ENCODE measurements around the gene KCP.

Gene KCP

GRCh38 chr7:128865996-128866877 lies 44.3 kb downstream of the KCP start:
- DNase-seq = no peak
- in situ Hi-C loops (cut with MboI; ENCODE audit: low pct_unique_long_range_greater_than_20kb, low sequenced_read_pairs) = no loop called here

GRCh38 chr7:128865303-128865702 lies 45.2 kb downstream of the KCP start:
- in situ Hi-C loops (cut with MboI; ENCODE audit: low pct_unique_long_range_greater_than_20kb, low sequenced_read_pairs) = no loop called here
- no peak for DNase-seq

GRCh38 chr7:128863433-128863989 lies 47.0 kb downstream of the KCP start:
- in situ Hi-C loops (cut with MboI; ENCODE audit: low pct_unique_long_range_greater_than_20kb, low sequenced_read_pairs) = no loop called here
- peak; percentile 69 for DNase-seq

GRCh38 chr7:128862571-128863432 lies 47.7 kb downstream of the KCP start, which contains the start of gene ATP6V1F:
ATP6V1F (plus strand) TSS chr7:128862856; CDS start chr7:128862905, 49 bp downstream.
- in situ Hi-C loops (cut with MboI; ENCODE audit: low pct_unique_long_range_greater_than_20kb, low sequenced_read_pairs) = no loop called here
- DNase-seq = peak; percentile 98

GRCh38 chr7:128861957-128862570 lies 48.4 kb downstream of the KCP start:
- in situ Hi-C loops (cut with MboI; ENCODE audit: low pct_unique_long_range_greater_than_20kb, low sequenced_read_pairs) = no loop called here
- DNase-seq = no peak

- DNase-seq = peak; percentile 49
- in situ Hi-C loops (cut with MboI; ENCODE audit: low pct_unique_long_range_greater_than_20kb, low sequenced_read_pairs) = no loop called here
These were observed 50.1 kb downstream of the KCP start for GRCh38 chr7:128860158-128861073.

- DNase-seq = no peak
These were observed 51.0 kb downstream of the KCP start for GRCh38 chr7:128859232-128860157.

GRCh38 chr7:128858380-128859231 lies 51.9 kb downstream of the KCP start:
- no peak for DNase-seq
- in situ Hi-C loops (cut with MboI; ENCODE audit: low pct_unique_long_range_greater_than_20kb, low sequenced_read_pairs) = no loop called here

More at GRCh38 chr7:128859232-128860157, 51.0 kb downstream of the KCP start:
- in situ Hi-C loops (cut with MboI; ENCODE audit: low pct_unique_long_range_greater_than_20kb, low sequenced_read_pairs) = no loop called here

GRCh38 chr7:128856001-128856718 lies 54.3 kb downstream of the KCP start:
- no peak for DNase-seq
- in situ Hi-C loops (cut with MboI; ENCODE audit: low pct_unique_long_range_greater_than_20kb, low sequenced_read_pairs) = no loop called here

GRCh38 chr7:128855559-128855958 lies 55.0 kb downstream of the KCP start:
- in situ Hi-C loops (cut with MboI; ENCODE audit: low pct_unique_long_range_greater_than_20kb, low sequenced_read_pairs) = no loop called here
- DNase-seq = no peak

GRCh38 chr7:128854396-128854795 lies 56.1 kb downstream of the KCP start:
- in situ Hi-C loops (cut with MboI; ENCODE audit: low pct_unique_long_range_greater_than_20kb, low sequenced_read_pairs) = no loop called here
- no peak for DNase-seq

GRCh38 chr7:128853799-128854198 lies 56.7 kb downstream of the KCP start:
- no peak for DNase-seq
- in situ Hi-C loops (cut with MboI; ENCODE audit: low pct_unique_long_range_greater_than_20kb, low sequenced_read_pairs) = no loop called here

- in situ Hi-C loops (cut with MboI; ENCODE audit: low pct_unique_long_range_greater_than_20kb, low sequenced_read_pairs) = no loop called here
- DNase-seq = no peak
These were observed 57.8 kb downstream of the KCP start for GRCh38 chr7:128852537-128853254.

- in situ Hi-C loops (cut with MboI; ENCODE audit: low pct_unique_long_range_greater_than_20kb, low sequenced_read_pairs) = no loop called here
These were observed 60.6 kb downstream of the KCP start for GRCh38 chr7:128849804-128850490.

GRCh38 chr7:128849156-128849515 lies 61.4 kb downstream of the KCP start:
- in situ Hi-C loops (cut with MboI; ENCODE audit: low pct_unique_long_range_greater_than_20kb, low sequenced_read_pairs) = no loop called here
- no peak for DNase-seq

More at GRCh38 chr7:128849804-128850490, 60.6 kb downstream of the KCP start:
- DNase-seq = no peak
